ENCODE results near the gene SATB2.

DNA sequence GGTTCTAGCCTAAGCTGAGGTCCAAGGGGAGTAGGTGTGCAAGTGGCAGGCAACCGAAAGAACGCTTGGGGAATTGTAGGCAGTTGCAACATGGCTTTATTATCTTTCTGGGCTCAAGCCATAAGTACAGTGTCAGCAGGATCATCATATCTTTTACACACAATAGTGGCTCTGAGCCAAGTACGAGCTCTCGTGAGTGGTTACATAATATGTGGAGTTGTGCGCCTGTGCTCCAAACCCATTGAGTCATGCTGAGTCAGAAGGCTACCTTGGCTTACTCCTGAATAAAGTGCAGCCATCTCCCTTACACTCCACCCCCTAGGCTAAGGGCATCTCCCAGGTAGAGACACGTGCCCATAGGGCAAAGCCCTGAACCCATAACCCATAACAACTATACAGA is 233.9 kb downstream of the SATB2 start:
- no peak for TF ChIP-seq POLR2A (IDR thresholded peaks at IDR 0.05)
- TF ChIP-seq, protein P1, sequence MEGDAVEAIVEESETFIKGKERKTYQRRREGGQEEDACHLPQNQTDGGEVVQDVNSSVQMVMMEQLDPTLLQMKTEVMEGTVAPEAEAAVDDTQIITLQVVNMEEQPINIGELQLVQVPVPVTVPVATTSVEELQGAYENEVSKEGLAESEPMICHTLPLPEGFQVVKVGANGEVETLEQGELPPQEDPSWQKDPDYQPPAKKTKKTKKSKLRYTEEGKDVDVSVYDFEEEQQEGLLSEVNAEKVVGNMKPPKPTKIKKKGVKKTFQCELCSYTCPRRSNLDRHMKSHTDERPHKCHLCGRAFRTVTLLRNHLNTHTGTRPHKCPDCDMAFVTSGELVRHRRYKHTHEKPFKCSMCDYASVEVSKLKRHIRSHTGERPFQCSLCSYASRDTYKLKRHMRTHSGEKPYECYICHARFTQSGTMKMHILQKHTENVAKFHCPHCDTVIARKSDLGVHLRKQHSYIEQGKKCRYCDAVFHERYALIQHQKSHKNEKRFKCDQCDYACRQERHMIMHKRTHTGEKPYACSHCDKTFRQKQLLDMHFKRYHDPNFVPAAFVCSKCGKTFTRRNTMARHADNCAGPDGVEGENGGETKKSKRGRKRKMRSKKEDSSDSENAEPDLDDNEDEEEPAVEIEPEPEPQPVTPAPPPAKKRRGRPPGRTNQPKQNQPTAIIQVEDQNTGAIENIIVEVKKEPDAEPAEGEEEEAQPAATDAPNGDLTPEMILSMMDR (IDR thresholded peaks at IDR 0.05), result no peak
- TF ChIP-seq EP300 (IDR thresholded peaks at IDR 0.05), result no peak

All from ovary (tissue), 3 donors.